C4-2B (cell line): ENCODE measurements around the gene CDC42BPG.

ENCODE experiments used
- H3K27ac ChIP-seq: fragments of 450-650 bp; 2 replicates; pipeline ENCODE4 v1.5.1; 2017
- CTCF ChIP-seq: fragments of 450-650 bp; conservative IDR thresholded peaks from 2 replicates; pipeline ENCODE4 v1.5.1; 2017; ENCODE audit warnings: mild to moderate bottlenecking
- ZFX ChIP-seq: fragments of 450-650 bp; IDR thresholded peaks from 2 replicates; pipeline ENCODE4 v1.6.1; 2017

CDC42BPG gene

GRCh38 chr11:64837887-64838351 lies 6.5 kb downstream of the CDC42BPG start:
- no peak for TF ChIP-seq ZFX
- no peak for TF ChIP-seq CTCF
- H3K27ac ChIP-seq, result no peak overlapping the region

- no peak for TF ChIP-seq CTCF
- no peak for TF ChIP-seq ZFX
- no peak overlapping the region for H3K27ac ChIP-seq
These were observed 7.9 kb downstream of the CDC42BPG start for GRCh38 chr11:64836448-64837072.

- no peak for TF ChIP-seq ZFX
- no peak for TF ChIP-seq CTCF
- no peak overlapping the region for H3K27ac ChIP-seq
These were observed 8.6 kb downstream of the CDC42BPG start for GRCh38 chr11:64835616-64836447.

GRCh38 chr11:64834723-64835615 lies 9.5 kb downstream of the CDC42BPG start:
- TF ChIP-seq ZFX, result no peak
- TF ChIP-seq CTCF, result no peak
- H3K27ac ChIP-seq, result no peak overlapping the region

GRCh38 chr11:64834031-64834722 lies 10.3 kb downstream of the CDC42BPG start:
- H3K27ac ChIP-seq, result no peak overlapping the region
- TF ChIP-seq CTCF (no peak), ZFX (no peak)

- TF ChIP-seq ZFX, result no peak
- no peak for TF ChIP-seq CTCF
- H3K27ac ChIP-seq, result no peak overlapping the region
These were observed 10.9 kb downstream of the CDC42BPG start for GRCh38 chr11:64833509-64833908.
